Stomach (tissue), 9 donors: Measurements from ENCODE around the gene MRFAP1L1. TPM values are rescaled to one million over a fixed set of nuclear protein-coding genes. Genes with fewer than 3 reads are reported as not detected.

Source experiments
- DNase-seq, 2 donors: peaks; one replicate each; pipeline versions ENCODE4 v3.0.0 to v3.0.0-alpha.2; 2013 to 2019
- H3K27ac ChIP-seq, 5 donors: fragments of 200-600 bp in 4 of 5; sonication (generic) in 4 of 5; one replicate each; pipeline ENCODE4 v1.5.1; 2013 to 2019; ENCODE audit warnings: mild to moderate bottlenecking in 1 of 5, moderate library complexity in 1 of 5
- H3K27me3 ChIP-seq, 3 donors: fragments of 200-600 bp; sonication (generic); one replicate each; pipeline ENCODE4 v1.5.1; 2017 to 2019; ENCODE audit warnings: mixed run types in 1 of 3
- H3K36me3 ChIP-seq, 4 donors: fragments of 200-600 bp; sonication (generic); 1 replicate in 3 of 4; 2 replicates in 1 of 4; pipeline ENCODE4 v1.5.1; 2016 to 2019
- H3K4me1 ChIP-seq, 4 donors: fragments of 200-600 bp; sonication (generic); one replicate each; pipeline ENCODE4 v1.5.1; 2016 to 2019
- H3K4me3 ChIP-seq, 4 donors: fragments of 200-600 bp; sonication (generic) in 3 of 4; one replicate each; pipeline ENCODE4 v1.5.1; 2016 to 2019; ENCODE audit warnings: mild to moderate bottlenecking in 1 of 4
- H3K9me3 ChIP-seq, 4 donors: fragments of 200-600 bp; sonication (generic); one replicate each; pipeline ENCODE4 v1.5.1; 2016 to 2019
- CTCF ChIP-seq, 7 experiments: fragments of 450-650 bp in 4 of 7; fragments of 200-600 bp in 3 of 7; sonication (generic) in 3 of 7; IDR thresholded peaks; one replicate each; pipeline ENCODE4 v1.5.1; 2016 to 2019; ENCODE audit warnings: antibody characterized with exemption in 7 of 7, control low read depth in 2 of 7, mild to moderate bottlenecking in 1 of 7
- EP300 ChIP-seq: sonication (generic); formaldehyde crosslinking; IDR thresholded peaks from one replicate; pipeline ENCODE4 v1.6.1; 2017; ENCODE audit warnings: antibody characterized with exemption
- POLR2A ChIP-seq, 4 donors: fragments of 450-650 bp; IDR thresholded peaks; one replicate each; pipeline ENCODE4 v1.6.1; 2016; ENCODE audit warnings: antibody characterized with exemption in 4 of 4, control low read depth in 2 of 4, mild to moderate bottlenecking in 1 of 4, moderate library complexity in 1 of 4
- POLR2AphosphoS5 ChIP-seq, 3 donors: sonication (generic); formaldehyde crosslinking; IDR thresholded peaks; one replicate each; pipeline ENCODE4 v1.6.1; 2016; ENCODE audit warnings: antibody characterized with exemption in 3 of 3
- WGBS, 5 donors: extraction: QIAGEN DNeasy Blood & Tissue Kit in 3 of 5; methylation state at CpG; one replicate each; pipeline versions ENCODE4 v1.1.5 to v1.1.7; 2013 to 2018; 5-methylcytosine and 5-hydroxymethylcytosine counted together
- intact Hi-C: fragments of 100-400 bp; cut with DNase I; formaldehyde crosslinking; loops from one replicate; pipeline ENCODE4 v1.15.1; 2023; ENCODE audit warnings: low total_unique reads
- polyA plus RNA-seq, 3 donors: library from polyadenylated mRNA; stranded (reverse); fragments of 200-250 nt; gene quantifications; one replicate each; pipeline ENCODE4 v1.2.3, GENCODE V29; 2013
- total RNA-seq, 5 donors: library from RNA; depleted of rRNA; stranded (reverse); fragments of >200 nt; gene quantifications; one replicate each; pipeline versions ENCODE4 v1.1.0 to v1.2.3, GENCODE V29; 2014 to 2016
- donor health status: healthy with polysubstance abuse.
- donor health status: Bipolar disorder and iron deficiency.
- donor health status: healthy.

MRFAP1L1 gene
- total and polyA plus RNA-seq, 8 donors, result 2.3 to 61.9 (median 55.9) TPM

DNA sequence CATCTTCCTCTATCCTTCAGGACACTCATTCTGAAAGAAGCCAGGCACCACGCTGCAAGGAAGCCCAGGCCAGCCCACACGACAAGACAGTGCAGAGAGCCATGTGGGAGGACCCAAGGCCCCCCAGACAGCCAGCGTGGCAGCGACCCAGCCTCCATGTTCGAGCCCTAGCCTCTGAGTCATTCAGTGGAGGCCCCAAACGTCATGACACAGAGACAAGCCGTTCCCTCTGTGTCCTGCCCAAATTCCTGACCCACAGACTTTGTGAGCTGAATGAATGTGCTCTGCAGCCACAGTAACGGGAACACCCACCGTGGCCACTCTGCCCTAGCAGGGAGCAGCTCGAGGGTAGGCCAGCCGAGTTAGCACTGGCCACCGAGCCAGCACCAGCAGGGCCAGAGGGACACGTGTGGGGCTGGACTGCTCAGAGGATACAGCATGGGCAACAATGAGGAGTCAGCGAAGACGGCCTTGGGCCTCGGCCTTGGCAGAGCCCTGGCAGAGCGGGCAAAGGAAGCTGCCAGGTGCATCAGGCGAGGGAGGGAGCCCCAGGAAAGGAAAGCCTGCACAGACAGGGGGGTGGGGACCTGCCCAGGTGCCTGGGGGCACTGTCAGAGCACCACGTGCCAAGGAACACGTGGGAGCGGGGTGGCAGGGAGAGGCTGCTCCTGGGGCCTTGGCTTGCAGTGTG lies 14.9 kb upstream of the MRFAP1L1 start:
- Histone ChIP-seq H3K9me3 (no peaks in the 10 kb centered on the region), H3K36me3 (no peaks in the 10 kb centered on the region), H3K27ac (no peak overlapping the region), H3K4me3 (no peak overlapping the region), H3K27me3 (no peaks in the 10 kb centered on the region), H3K4me1 (peaks cover 6 to 20% (median 11%) of the 10 kb centered on the region in 4 donors)
- DNase-seq, result no peak
- intact Hi-C loops, result loop anchor here (5.0 to 10.0 kb wide), 2 partner anchors 60 to 153 kb away; partner anchors contain the start of gene KIAA0232
- WGBS, 5 donors, result 81 to 89% (median 87%) methylated on average over 12 to 21 of the region's 21 CpGs
- no peak for TF ChIP-seq POLR2A (IDR thresholded peaks at IDR 0.05)
- no peak for TF ChIP-seq EP300
- TF ChIP-seq POLR2AphosphoS5 (IDR thresholded peaks at IDR 0.05), result no peak
- no peak for TF ChIP-seq CTCF (IDR thresholded peaks at IDR 0.05)

DNA sequence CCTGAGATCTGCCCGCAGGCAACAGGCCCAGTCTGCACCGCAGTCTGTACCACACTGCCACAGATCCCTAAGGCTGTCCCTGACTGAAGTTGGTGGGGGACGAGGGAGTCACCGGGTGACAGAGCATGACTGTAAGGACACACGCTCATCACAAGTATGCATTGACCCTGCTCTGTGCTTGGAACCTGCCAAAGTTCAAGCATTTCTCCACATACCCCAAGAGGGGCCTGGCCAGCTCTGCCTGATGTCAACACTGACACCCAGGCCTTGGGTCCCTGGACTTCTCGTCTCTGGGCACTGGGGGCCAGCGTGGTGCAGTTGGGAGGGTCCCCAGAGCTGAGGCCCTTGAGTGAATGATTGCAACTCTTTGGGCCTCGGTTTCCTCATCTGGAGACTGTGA lies 14.2 kb upstream of the MRFAP1L1 start:
- 82 to 95% (median 92%) methylated on average over 4 to 8 of the region's 8 CpGs for WGBS, 5 donors
- no peak for DNase-seq
- Histone ChIP-seq H3K9me3 (no peaks in the 10 kb centered on the region), H3K36me3 (no peaks in the 10 kb centered on the region), H3K4me3 (no peak overlapping the region), H3K27ac (no peak overlapping the region), H3K4me1 (peaks cover 6 to 21% (median 11%) of the 10 kb centered on the region in 4 donors), H3K27me3 (no peaks in the 10 kb centered on the region)
- TF ChIP-seq POLR2A (IDR thresholded peaks at IDR 0.05) (no peak), EP300 (no peak), CTCF (IDR thresholded peaks at IDR 0.05) (no peak), POLR2AphosphoS5 (IDR thresholded peaks at IDR 0.05) (no peak)
- intact Hi-C loops, result loop anchor here (5.0 to 10.0 kb wide), 2 partner anchors 61 to 153 kb away; partner anchors contain the start of gene KIAA0232

GRCh38 chr4:6722891-6723290 lies 13.2 kb upstream of the MRFAP1L1 start:
- intact Hi-C loops, result loop anchor here (5.0 to 10.0 kb wide), 2 partner anchors 62 to 154 kb away; partner anchors contain the start of gene KIAA0232
- no peak for TF ChIP-seq CTCF (IDR thresholded peaks at IDR 0.05)
- no peak for TF ChIP-seq POLR2A (IDR thresholded peaks at IDR 0.05)
- TF ChIP-seq POLR2AphosphoS5 (IDR thresholded peaks at IDR 0.05), result no peak
- no peak for TF ChIP-seq EP300
- WGBS, 5 donors, result 93 to 100% (median 95%) methylated on average over 6 to 12 of the region's 12 CpGs
- Histone ChIP-seq H3K4me3 (no peak overlapping the region), H3K27ac (no peak overlapping the region), H3K27me3 (no peaks in the 10 kb centered on the region), H3K9me3 (no peaks in the 10 kb centered on the region), H3K36me3 (no peaks in the 10 kb centered on the region), H3K4me1 (peaks cover 10 to 27% (median 17%) of the 10 kb centered on the region in 4 donors)
- no peak for DNase-seq

- DNase-seq, result no peak
- intact Hi-C loops, result loop anchor here (5.0 to 10.0 kb wide), 2 partner anchors 64 to 156 kb away; partner anchors contain the start of gene KIAA0232
- 94 to 99% (median 98%) methylated on average over 10 of the region's 10 CpGs for WGBS, 5 donors
Measured at GRCh38 chr4:6721121-6721520, 11.5 kb upstream of the MRFAP1L1 start.

More at GRCh38 chr4:6721121-6721520, 11.5 kb upstream of the MRFAP1L1 start:
- Histone ChIP-seq H3K4me3 (no peak overlapping the region), H3K9me3 (no peaks in the 10 kb centered on the region), H3K4me1 (peaks cover 17 to 32% (median 27%) of the 10 kb centered on the region in 4 donors), H3K36me3 (no peaks in the 10 kb centered on the region), H3K27me3 (no peaks in the 10 kb centered on the region), H3K27ac (no peak overlapping the region)
- TF ChIP-seq CTCF (IDR thresholded peaks at IDR 0.05) (no peak), POLR2AphosphoS5 (IDR thresholded peaks at IDR 0.05) (no peak), EP300 (no peak), POLR2A (IDR thresholded peaks at IDR 0.05) (no peak)
